OCI-M2 (cell line): ENCODE measurements around the gene MAN1C1.
"Not testable (repeated sequence)": the region's sequence is repeated elsewhere in the genome, so short reads cannot be mapped to it uniquely, and the experiment has no call there.

ENCODE experiments used
- DNase-seq: peaks from one replicate; lab custom pipeline; 2025; ENCODE audit not compliant: unreplicated experiment; lab: John Stamatoyannopoulos, UW

The MAN1C1 gene

GRCh38 chr1:25657121-25657882 lies 40.7 kb downstream of the MAN1C1 start:
- no peak for DNase-seq

- no peak for DNase-seq
Observed at GRCh38 chr1:25657883-25658760, 41.5 kb downstream of the MAN1C1 start.

- DNase-seq = no peak
Observed at GRCh38 chr1:25658791-25659431, 42.3 kb downstream of the MAN1C1 start.

DNA sequence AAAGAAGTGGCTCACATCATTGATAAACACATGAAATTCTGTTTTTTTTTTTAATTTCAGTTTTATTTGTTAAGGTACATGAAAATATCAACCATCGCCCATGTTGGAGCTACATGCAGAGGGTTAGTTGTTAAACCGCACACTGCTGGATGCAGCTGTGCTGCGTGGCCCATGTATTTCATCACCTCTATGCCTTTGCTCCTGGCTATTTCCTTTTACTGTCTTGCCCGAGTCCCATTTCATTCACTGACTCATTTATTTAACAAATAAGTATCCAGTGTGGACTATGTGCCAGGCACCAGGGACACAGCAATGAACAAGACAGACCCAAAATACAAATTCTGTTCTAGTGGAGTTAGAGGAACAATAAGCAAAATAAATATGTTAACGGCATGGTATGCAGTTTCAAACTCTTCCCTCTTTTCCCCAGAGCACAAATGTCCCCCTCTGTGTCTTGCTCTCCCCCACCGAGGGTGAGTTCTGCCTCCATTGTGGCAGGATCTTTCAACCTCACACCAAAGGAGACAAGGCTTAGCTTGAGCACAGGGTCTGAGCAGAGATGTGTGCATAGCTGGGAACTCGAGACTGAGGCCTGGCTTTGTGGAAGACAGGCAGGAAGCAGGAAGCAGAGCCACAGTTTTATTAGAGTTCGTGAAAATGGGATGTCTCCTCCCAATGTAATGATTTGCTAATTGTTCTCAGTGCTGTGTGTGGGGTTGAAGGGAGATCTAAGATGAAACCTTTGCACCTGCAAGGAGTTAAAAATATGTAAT lies 44.6 kb downstream of the MAN1C1 start:
- DNase-seq = no peak

GRCh38 chr1:25662061-25662460 lies 45.5 kb downstream of the MAN1C1 start:
- no peak for DNase-seq

GRCh38 chr1:25662959-25663358 lies 46.4 kb downstream of the MAN1C1 start:
- DNase-seq = not testable (repeated sequence)

DNA sequence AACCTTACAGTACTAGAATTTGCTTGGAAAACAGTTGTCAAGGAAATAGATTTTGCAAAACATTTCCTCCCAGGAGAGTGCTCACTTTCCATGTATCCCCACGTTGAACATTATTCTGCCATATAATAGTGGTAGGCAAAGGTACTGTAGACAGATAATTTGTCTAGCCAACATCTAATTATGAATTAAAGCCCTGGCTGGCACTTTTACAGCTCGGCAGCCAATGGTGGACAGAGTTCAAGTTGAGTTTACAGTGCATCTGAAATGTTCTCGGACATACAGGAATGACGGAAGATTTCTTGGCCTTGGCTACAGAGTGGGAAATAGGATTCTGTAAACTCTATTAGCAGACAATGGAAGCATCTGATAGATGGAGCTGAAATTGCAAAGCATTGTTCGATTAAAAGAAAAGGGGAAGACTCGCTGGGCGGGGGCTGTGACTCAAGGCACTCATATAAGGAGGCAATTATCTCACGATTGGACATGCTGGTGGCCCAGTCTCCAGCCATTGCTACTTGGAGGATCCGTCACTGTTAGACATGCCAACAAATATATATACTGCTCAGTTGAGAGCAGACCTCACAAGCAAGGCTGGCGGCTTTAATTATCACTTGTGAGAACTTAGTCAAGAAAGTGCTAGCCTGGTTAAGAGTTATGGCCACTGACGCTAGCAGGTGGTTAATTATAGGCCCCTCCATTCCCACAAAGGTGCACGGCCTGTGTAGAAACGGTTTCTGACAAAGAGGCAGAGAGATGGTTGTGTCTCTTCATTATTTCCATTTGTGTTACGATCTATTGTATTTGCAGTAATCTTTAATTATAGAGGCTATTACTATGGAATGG lies 48.0 kb downstream of the MAN1C1 start:
- no peak for DNase-seq

GRCh38 chr1:25666460-25666859 lies 49.9 kb downstream of the MAN1C1 start:
- DNase-seq = no peak

DNA sequence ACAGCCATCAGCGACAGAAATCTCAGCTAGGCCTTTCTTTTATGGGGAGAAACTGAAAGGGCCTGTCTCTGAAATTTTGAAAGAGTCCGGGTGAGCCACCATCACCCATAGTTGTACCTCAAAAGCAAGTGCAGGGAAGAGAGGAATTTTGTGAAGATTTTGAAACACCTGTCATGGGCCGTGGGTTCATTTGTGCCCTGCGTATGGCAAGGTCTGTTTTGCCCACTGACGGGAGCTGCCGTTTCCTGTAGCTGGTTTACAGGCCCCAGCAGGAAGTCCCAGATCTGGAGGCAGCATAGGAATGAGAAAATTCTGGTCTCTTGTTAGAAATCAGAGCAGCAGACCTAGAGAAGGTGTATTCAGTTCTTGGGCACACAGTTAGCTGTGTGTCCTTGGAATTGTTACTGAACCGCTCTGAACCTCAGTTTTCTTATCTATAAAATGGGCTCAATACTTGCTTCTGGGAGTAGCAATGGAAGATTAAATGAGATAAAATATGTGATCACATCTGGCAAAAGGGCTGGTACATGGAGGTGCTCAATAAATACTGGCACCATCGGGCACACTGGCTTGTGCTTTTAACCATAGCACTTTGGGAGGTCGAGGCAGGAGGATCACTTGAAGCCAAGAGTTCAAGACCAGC lies 52.5 kb downstream of the MAN1C1 start:
- DNase-seq = no peak

- DNase-seq = no peak
Observed at GRCh38 chr1:25669781-25670567, 53.4 kb downstream of the MAN1C1 start.

DNA sequence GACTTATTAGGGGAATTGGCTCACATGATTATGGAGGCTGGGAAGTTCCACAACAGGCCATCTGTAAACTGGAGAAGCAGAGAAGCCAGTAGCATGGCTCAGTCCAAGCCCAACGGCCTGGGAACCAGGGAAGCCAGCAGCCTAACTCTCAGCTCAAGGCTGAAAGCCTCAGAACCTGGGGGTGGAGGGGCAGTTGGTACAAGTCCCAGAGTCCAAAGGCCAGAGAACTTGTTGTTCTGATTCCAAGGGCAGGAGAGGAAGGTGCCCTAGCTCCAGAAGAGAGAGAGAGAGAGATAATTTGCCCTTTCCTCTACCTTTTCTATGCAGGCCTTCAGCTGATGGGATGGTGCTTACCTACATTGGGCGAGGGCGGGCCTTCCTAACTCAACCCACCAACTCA lies 55.3 kb downstream of the MAN1C1 start:
- DNase-seq = no peak

DNA sequence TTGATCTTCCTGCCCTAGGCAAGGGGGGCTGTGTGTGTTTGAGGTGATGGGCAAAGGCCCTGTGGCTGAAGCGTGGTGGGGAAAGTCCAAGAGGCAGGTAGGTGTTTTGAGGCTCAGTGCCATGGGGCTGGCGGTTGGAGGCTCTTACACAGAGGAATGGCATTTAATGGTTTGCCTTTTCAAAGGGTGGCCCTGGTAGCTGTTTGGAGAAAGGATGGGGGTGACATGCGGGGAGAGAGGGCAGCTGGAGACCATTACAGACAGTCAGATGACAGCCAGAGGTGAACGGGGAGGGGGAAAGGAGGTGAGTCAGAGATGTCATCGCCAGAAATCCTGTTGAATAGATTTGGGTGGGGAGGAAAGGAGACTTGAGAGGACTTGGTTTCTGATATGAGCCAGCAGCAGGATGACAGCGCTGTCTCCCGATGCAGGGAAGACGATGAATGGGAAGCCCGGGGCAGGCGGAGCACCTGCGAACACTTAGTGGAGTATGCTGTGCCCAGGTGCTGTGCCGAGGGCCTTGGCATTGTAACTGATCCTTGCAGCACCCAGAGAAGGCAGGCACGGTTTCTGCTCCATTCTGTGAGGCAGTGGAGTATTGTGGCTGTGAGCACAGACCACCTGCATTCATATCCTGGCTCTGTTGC lies 56.3 kb downstream of the MAN1C1 start:
- DNase-seq = no peak

DNA sequence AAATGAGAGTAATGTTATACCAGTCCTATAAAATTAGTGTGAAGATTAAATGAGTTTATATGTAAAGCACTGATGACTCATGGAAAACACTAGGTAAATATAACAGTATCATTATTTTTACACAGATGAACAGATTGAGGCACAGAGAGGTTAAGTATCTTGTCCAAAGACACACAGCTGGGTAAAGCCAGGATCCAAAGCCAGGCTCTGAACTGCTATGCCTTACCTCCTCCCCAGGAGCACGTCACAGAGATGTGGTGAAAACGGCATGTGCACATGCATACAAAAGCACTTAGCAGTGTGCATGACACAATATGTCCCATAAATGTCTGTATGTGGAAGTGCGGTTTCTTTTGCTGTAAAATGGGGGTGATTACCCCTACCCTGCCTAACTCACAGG lies 56.9 kb downstream of the MAN1C1 start:
- no peak for DNase-seq

GRCh38 chr1:25673962-25674806 lies 57.6 kb downstream of the MAN1C1 start:
- DNase-seq = no peak

- DNase-seq = no peak
Observed at GRCh38 chr1:25674807-25675084, 58.2 kb downstream of the MAN1C1 start.

GRCh38 chr1:25675729-25676476 lies 59.3 kb downstream of the MAN1C1 start:
- no peak for DNase-seq

GRCh38 chr1:25676488-25676887 lies 59.9 kb downstream of the MAN1C1 start:
- no peak for DNase-seq
